HepG2 (cell line): Measurements from ENCODE around the gene ZFR2. TPM values are rescaled to one million over a fixed set of nuclear protein-coding genes. Genes with fewer than 3 reads are reported as not detected.
A peak's percentile ranks its signal among the peaks of the same experiment; 100 is the strongest.

Experiments used
- ATAC-seq: fragments of 200-7000 bp; cut with Tn5 transposase; 3 replicates; pipeline ENCODE4 v1.9.1; 2020; ENCODE audit warnings: mild to moderate bottlenecking, moderate library complexity
- BruUV-seq: library from RNA; stranded (reverse); fragments of 400-500 nt; replicated peaks from 2 replicates; lab custom pipeline; 2021; lab: Mats Ljungman, UMichigan
- CTCF ChIA-PET: fragments of 300-600 bp; formaldehyde crosslinking; extraction: SDS; loops from one replicate; lab custom pipeline; 2021; ENCODE audit warnings: low total read pairs, inconsistent platforms, low intra/inter-chr PET ratio; lab: Yijun Ruan, JAX
- POLR2A ChIA-PET: fragments of 350-600 bp; sonication (Branson Sonifier 250); formaldehyde crosslinking; loops from one replicate; lab custom pipeline; 2020; ENCODE audit warnings: antibody characterized with exemption, inconsistent platforms; lab: Yijun Ruan, JAX
- DNase-seq: peaks from one replicate; pipeline ENCODE4 v3.0.0-alpha.2; 2015; ENCODE audit warnings: low spot score
- FAIRE-seq: peaks from 3 replicates; lab custom pipeline; 2011; peaks lifted over from hg19 to GRCh38; lab: Jason Lieb, UNC
- H2AFZ ChIP-seq: one replicate; pipeline ENCODE4 v1.6.1; 2011; ENCODE audit warnings: low read length, inconsistent platforms
- H3K27ac ChIP-seq: fragments of 300-600 bp; 3 replicates; pipeline ENCODE4 v1.8.0; 2011; ENCODE audit warnings: mixed run types, mild to moderate bottlenecking, mixed read lengths, low read length, inconsistent platforms; ENCODE audit not compliant: insufficient read depth; ENCODE audit errors: extremely low read length
- H3K27me3 ChIP-seq, 2 experiments: fragments of 200-600 bp in 1 of 2; 2 replicates in 1 of 2; 3 replicates in 1 of 2; pipeline versions ENCODE4 v1.6.0 to v1.8.0; 2011; ENCODE audit warnings: low read length in 2 of 2, mild to moderate bottlenecking in 2 of 2, moderate library complexity in 2 of 2, inconsistent platforms in 1 of 2; ENCODE audit not compliant: insufficient read depth in 2 of 2, control insufficient read depth in 1 of 2
- H3K36me3 ChIP-seq, 2 experiments: fragments of 200-600 bp in 1 of 2; replicated peaks in 1 of 2; 2 replicates in 1 of 2; 3 replicates in 1 of 2; pipeline versions ENCODE4 v1.5.1 to v1.8.0; 2011; ENCODE audit warnings: low read length in 2 of 2, inconsistent platforms in 1 of 2; ENCODE audit not compliant: insufficient read depth in 2 of 2, control insufficient read depth in 1 of 2
- H3K4me1 ChIP-seq: 2 replicates; pipeline ENCODE4 v1.5.1; 2012; ENCODE audit warnings: low read length, inconsistent platforms; ENCODE audit not compliant: insufficient read depth
- H3K4me2 ChIP-seq: 2 replicates; pipeline ENCODE4 v1.6.0; 2011; ENCODE audit warnings: low read depth, low read length, inconsistent platforms
- H3K4me3 ChIP-seq, 3 experiments: fragments of 200-600 bp in 1 of 3; sonication (generic), shearing (Covaris generic) in 1 of 3; replicated peaks in 1 of 3; 2 replicates each; pipeline ENCODE4 v1.5.1; 2011 to 2016; ENCODE audit warnings: low read length in 3 of 3, inconsistent platforms in 2 of 3, low read depth in 2 of 3, mild to moderate bottlenecking in 2 of 3, control low read depth in 1 of 3, mixed read lengths in 1 of 3; ENCODE audit not compliant: insufficient read depth in 1 of 3
- H3K79me2 ChIP-seq: one replicate; pipeline ENCODE4 v1.6.1; 2011; ENCODE audit warnings: low read length, inconsistent platforms; ENCODE audit not compliant: insufficient read depth
- H3K9ac ChIP-seq: 2 replicates; pipeline ENCODE4 v1.6.0; 2011; ENCODE audit warnings: mild to moderate bottlenecking, low read depth, low read length, inconsistent platforms; ENCODE audit not compliant: insufficient read depth
- H3K9me3 ChIP-seq: 2 replicates; pipeline ENCODE4 v1.5.1; 2012; ENCODE audit warnings: mild to moderate bottlenecking, low read length
- H4K20me1 ChIP-seq: 2 replicates; pipeline ENCODE4 v1.6.0; 2011; ENCODE audit warnings: inconsistent platforms, mild to moderate bottlenecking, low read length, moderate library complexity; ENCODE audit not compliant: insufficient read depth
- ARNT2 ChIP-seq: sonication (generic); formaldehyde crosslinking; IDR thresholded peaks from 2 replicates; pipeline ENCODE4 v1.8.0; 2022; ENCODE audit warnings: mild to moderate bottlenecking, low read depth, missing genetic modification reagents, moderate library complexity
- ESRRA ChIP-seq: sonication (generic); formaldehyde crosslinking; IDR thresholded peaks from 2 replicates; pipeline ENCODE4 v1.5.1; 2020; ENCODE audit warnings: mild to moderate bottlenecking, low read depth, missing genetic modification reagents
- GATAD2A ChIP-seq: IDR thresholded peaks from 2 replicates; pipeline ENCODE4 v1.6.1; 2016
- GTF3A ChIP-seq: sonication (generic); formaldehyde crosslinking; conservative IDR thresholded peaks from 2 replicates; pipeline ENCODE4 v1.4.0; 2020; ENCODE audit warnings: mild to moderate bottlenecking, missing genetic modification reagents
- HOXD1 ChIP-seq: sonication (generic); formaldehyde crosslinking; IDR thresholded peaks from 2 replicates; pipeline ENCODE4 v1.5.0; 2020; ENCODE audit warnings: missing genetic modification reagents
- KDM5A ChIP-seq: fragments of 200-600 bp; sonication (generic); IDR thresholded peaks from 2 replicates; pipeline ENCODE4 v1.7.0; 2018; ENCODE audit warnings: antibody characterized with exemption, mild to moderate bottlenecking, low read length, borderline replicate concordance
- NFIC ChIP-seq: IDR thresholded peaks from 2 replicates; pipeline ENCODE4 v1.6.1; 2012; ENCODE audit warnings: mild to moderate bottlenecking, low read length, inconsistent platforms
- SIN3B ChIP-seq: fragments of 150-350 bp; IDR thresholded peaks from 2 replicates; pipeline ENCODE4 v1.6.1; 2014; ENCODE audit warnings: low read length
- ZFY ChIP-seq: sonication (generic); formaldehyde crosslinking; IDR thresholded peaks from 2 replicates; pipeline ENCODE4 v1.4.0; 2020; ENCODE audit warnings: missing genetic modification reagents
- ZNF207 ChIP-seq: fragments of 450-650 bp; IDR thresholded peaks from 2 replicates; pipeline ENCODE4 v1.6.1; 2016; ENCODE audit warnings: antibody characterized with exemption, borderline replicate concordance
- ZNF33A ChIP-seq: sonication (generic); formaldehyde crosslinking; IDR thresholded peaks from 2 replicates; pipeline ENCODE4 v1.5.1; 2020; ENCODE audit warnings: missing genetic modification reagents, mild to moderate bottlenecking, moderate library complexity, borderline replicate concordance
- WGBS: methylation state at CpG from one replicate; pipeline ENCODE4 v1.1.6; 2017; ENCODE audit warnings: low lambda C conversion rate; 5-methylcytosine and 5-hydroxymethylcytosine counted together
- in situ Hi-C: cut with HindIII; loops from 2 replicates; pipeline ENCODE4 v1.10.0; 2017; ENCODE audit warnings: low pct_unique_long_range_greater_than_20kb; ENCODE audit not compliant: extremely low pct_ligation_motif_present
- intact Hi-C: fragments of 100-400 bp; cut with micrococcal nuclease; formaldehyde crosslinking; loops from one replicate; pipeline ENCODE4 v1.10.0; 2022; ENCODE audit not compliant: unreplicated experiment
- polyA plus RNA-seq, 8 experiments: library from polyadenylated mRNA; depleted of rRNA in 3 of 8; stranded (reverse) in 7 of 8; unstranded in 1 of 8; fragments of >200 nt; fragmentation: Illumina TruSeq in 4 of 8; extraction: Trizol in 4 of 8; gene quantifications; 2 replicates each; pipeline versions ENCODE4 v1.2.1 to v1.2.3, GENCODE V29; 2011 to 2016; ENCODE audit warnings: low read depth in 4 of 8, missing spikeins in 1 of 8, mixed read lengths in 1 of 8; ENCODE audit not compliant: insufficient read depth in 1 of 8
- total RNA-seq, 5 experiments: library from RNA; depleted of rRNA; stranded (reverse); fragments of >200 nt; fragmentation: Illumina TruSeq; extraction: Trizol; gene quantifications; 2 replicates each; pipeline ENCODE4 v1.2.3, GENCODE V29; 2016; ENCODE audit warnings: low read depth in 1 of 5
- TF ChIP-seq, protein P1 (sequence below): sonication (generic); formaldehyde crosslinking; IDR thresholded peaks from 2 replicates; pipeline ENCODE4 v1.8.1; 2023; ENCODE audit warnings: missing genetic modification reagents, inconsistent platforms, borderline replicate concordance
- TF ChIP-seq, protein P2 (sequence below), 2 experiments: sonication (generic) in 1 of 2; formaldehyde crosslinking in 1 of 2; IDR thresholded peaks; 2 replicates each; pipeline versions ENCODE4 v1.4.0 to v1.6.1; 2018 to 2020; ENCODE audit warnings: missing genetic modification reagents in 2 of 2, borderline replicate concordance in 1 of 2, low read depth in 1 of 2, mild to moderate bottlenecking in 1 of 2, missing biosample characterization in 1 of 2
- TF ChIP-seq, protein P3 (sequence below): sonication (generic); formaldehyde crosslinking; IDR thresholded peaks from 2 replicates; pipeline ENCODE4 v1.4.0; 2020; ENCODE audit warnings: mild to moderate bottlenecking, missing genetic modification reagents, borderline replicate concordance
- TF ChIP-seq, protein P4 (sequence below): sonication (generic); formaldehyde crosslinking; IDR thresholded peaks from 2 replicates; pipeline ENCODE4 v1.5.1; 2020; ENCODE audit warnings: missing genetic modification reagents, mild to moderate bottlenecking, borderline replicate concordance

Gene ZFR2
- total and polyA plus RNA-seq, 2 of the 13 experiments (the other 11 are each of a cell fraction or from before 2014, with no cell fraction given) = 0.37 to 0.69 TPM

DNA sequence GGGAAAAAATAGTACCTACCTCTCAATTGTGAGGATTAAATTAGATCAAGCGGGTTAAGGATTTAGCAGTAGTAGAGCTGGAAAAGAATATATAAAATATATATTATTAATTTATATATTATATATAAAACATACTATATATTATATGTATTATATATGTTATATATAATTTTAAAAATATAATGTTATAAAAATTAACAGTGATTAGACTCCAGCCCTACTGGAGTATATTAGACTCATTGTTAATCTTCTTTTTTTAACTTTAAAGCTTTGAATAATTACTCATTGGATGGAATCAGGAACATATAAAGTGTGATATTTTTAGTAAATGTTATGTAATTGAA, 106.7 kb downstream of the ZFR2 start:
- Histone ChIP-seq H3K9me3 (no peaks in the 10 kb centered on the region), H4K20me1 (no peaks in the 10 kb centered on the region), H3K27me3 (no peaks in the 10 kb centered on the region; a peak in 1 of 5 replicates), H3K27ac (peak overlapping the region; percentile 95), H3K9ac (peak overlapping the region; percentile 93), H3K36me3 (peaks cover 7 to 23% of the 10 kb centered on the region in 2 experiments; a peak in 3 of 5 replicates), H3K79me2 (peaks cover 12% of the 10 kb centered on the region), H3K4me2 (peak overlapping the region; percentile 88), H3K4me1 (peaks cover 17% of the 10 kb centered on the region), H2AFZ (peak overlapping the region; percentile 91), H3K4me3 (peak overlapping the region; percentile 84 to 99 (median 90); a peak in 5 of 6 replicates)
- intact Hi-C loops (loop anchor here (10.0 kb wide), 1 partner anchor 57 kb away; the partner anchor contains the start of genes PIP5K1C and TJP3), in situ Hi-C loops (no loop called here)
- CTCF ChIA-PET = no interaction called here
- WGBS = 68% methylated on average over 1 of the region's 1 CpG
- ATAC-seq (no peak), DNase-seq (no peak), FAIRE-seq (no peak)
- BruUV-seq = no TSS peak
- POLR2A ChIA-PET = interaction anchor here (0.5 to 2.0 kb wide), 15 partner anchors 10 to 486 kb away, joined by 3 to 15 read pairs (median 6); partner anchors contain the start of genes CACTIN, EEF2, PIAS4 and RAX2
- TF ChIP-seq ZFY (CRISPR knock-in tag) (no peak), ESRRA (CRISPR knock-in tag) (no peak), HOXD1 (CRISPR knock-in tag) (no peak), NFIC (0 out of 2 replicates have a peak, but pooled peaks have one; percentile 15), SIN3B (no peak), GTF3A (CRISPR knock-in tag) (0 out of 2 replicates have a peak, but pooled peaks have one; percentile 8), ZNF33A (no peak), ARNT2 (no peak), KDM5A (0 out of 2 replicates have a peak, but pooled peaks have one; percentile 14), ZNF207 (no peak), GATAD2A (CRISPR knock-in tag) (no peak)
- TF ChIP-seq, protein P1, sequence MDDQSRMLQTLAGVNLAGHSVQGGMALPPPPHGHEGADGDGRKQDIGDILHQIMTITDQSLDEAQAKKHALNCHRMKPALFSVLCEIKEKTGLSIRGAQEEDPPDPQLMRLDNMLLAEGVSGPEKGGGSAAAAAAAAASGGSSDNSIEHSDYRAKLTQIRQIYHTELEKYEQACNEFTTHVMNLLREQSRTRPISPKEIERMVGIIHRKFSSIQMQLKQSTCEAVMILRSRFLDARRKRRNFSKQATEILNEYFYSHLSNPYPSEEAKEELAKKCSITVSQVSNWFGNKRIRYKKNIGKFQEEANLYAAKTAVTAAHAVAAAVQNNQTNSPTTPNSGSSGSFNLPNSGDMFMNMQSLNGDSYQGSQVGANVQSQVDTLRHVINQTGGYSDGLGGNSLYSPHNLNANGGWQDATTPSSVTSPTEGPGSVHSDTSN = no peak
- TF ChIP-seq, protein P2, sequence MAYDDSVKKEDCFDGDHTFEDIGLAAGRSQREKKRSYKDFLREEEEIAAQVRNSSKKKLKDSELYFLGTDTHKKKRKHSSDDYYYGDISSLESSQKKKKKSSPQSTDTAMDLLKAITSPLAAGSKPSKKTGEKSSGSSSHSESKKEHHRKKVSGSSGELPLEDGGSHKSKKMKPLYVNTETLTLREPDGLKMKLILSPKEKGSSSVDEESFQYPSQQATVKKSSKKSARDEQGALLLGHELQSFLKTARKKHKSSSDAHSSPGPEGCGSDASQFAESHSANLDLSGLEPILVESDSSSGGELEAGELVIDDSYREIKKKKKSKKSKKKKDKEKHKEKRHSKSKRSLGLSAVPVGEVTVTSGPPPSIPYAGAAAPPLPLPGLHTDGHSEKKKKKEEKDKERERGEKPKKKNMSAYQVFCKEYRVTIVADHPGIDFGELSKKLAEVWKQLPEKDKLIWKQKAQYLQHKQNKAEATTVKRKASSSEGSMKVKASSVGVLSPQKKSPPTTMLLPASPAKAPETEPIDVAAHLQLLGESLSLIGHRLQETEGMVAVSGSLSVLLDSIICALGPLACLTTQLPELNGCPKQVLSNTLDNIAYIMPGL (CRISPR knock-in tag; IDR thresholded peaks at IDR 0.05; ENCODE audit: borderline replicate concordance in 1 of 2, low read depth in 1 of 2) = no peak
- TF ChIP-seq, protein P3, sequence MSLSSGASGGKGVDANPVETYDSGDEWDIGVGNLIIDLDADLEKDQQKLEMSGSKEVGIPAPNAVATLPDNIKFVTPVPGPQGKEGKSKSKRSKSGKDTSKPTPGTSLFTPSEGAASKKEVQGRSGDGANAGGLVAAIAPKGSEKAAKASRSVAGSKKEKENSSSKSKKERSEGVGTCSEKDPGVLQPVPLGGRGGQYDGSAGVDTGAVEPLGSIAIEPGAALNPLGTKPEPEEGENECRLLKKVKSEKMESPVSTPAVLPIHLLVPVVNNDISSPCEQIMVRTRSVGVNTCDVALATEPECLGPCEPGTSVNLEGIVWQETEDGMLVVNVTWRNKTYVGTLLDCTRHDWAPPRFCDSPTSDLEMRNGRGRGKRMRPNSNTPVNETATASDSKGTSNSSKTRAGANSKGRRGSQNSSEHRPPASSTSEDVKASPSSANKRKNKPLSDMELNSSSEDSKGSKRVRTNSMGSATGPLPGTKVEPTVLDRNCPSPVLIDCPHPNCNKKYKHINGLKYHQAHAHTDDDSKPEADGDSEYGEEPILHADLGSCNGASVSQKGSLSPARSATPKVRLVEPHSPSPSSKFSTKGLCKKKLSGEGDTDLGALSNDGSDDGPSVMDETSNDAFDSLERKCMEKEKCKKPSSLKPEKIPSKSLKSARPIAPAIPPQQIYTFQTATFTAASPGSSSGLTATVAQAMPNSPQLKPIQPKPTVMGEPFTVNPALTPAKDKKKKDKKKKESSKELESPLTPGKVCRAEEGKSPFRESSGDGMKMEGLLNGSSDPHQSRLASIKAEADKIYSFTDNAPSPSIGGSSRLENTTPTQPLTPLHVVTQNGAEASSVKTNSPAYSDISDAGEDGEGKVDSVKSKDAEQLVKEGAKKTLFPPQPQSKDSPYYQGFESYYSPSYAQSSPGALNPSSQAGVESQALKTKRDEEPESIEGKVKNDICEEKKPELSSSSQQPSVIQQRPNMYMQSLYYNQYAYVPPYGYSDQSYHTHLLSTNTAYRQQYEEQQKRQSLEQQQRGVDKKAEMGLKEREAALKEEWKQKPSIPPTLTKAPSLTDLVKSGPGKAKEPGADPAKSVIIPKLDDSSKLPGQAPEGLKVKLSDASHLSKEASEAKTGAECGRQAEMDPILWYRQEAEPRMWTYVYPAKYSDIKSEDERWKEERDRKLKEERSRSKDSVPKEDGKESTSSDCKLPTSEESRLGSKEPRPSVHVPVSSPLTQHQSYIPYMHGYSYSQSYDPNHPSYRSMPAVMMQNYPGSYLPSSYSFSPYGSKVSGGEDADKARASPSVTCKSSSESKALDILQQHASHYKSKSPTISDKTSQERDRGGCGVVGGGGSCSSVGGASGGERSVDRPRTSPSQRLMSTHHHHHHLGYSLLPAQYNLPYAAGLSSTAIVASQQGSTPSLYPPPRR (CRISPR knock-in tag) = no peak
- TF ChIP-seq, protein P4, sequence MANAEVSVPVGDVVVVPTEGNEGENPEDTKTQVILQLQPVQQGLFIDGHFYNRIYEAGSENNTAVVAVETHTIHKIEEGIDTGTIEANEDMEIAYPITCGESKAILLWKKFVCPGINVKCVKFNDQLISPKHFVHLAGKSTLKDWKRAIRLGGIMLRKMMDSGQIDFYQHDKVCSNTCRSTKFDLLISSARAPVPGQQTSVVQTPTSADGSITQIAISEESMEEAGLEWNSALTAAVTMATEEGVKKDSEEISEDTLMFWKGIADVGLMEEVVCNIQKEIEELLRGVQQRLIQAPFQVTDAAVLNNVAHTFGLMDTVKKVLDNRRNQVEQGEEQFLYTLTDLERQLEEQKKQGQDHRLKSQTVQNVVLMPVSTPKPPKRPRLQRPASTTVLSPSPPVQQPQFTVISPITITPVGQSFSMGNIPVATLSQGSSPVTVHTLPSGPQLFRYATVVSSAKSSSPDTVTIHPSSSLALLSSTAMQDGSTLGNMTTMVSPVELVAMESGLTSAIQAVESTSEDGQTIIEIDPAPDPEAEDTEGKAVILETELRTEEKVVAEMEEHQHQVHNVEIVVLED (CRISPR knock-in tag) = no peak
